HL-60 (cell line): ENCODE results near the gene RAI14.

Experiments used
- DNase-seq, 2 experiments: peaks; one replicate each; pipeline ENCODE4 v3.0.0-alpha.2; 2010 to 2020; ENCODE audit warnings: low read depth in 1 of 2, low spot score in 1 of 2
- H3K27ac ChIP-seq: fragments of 250-450 bp; sonication (Bioruptor Pico); replicated peaks from 2 replicates; pipeline ENCODE4 v1.5.1; 2020; ENCODE audit warnings: mild to moderate bottlenecking, moderate library complexity
- H3K27me3 ChIP-seq: fragments of 250-450 bp; sonication (Bioruptor Pico); 2 replicates; pipeline ENCODE4 v1.5.1; 2021; ENCODE audit warnings: mild to moderate bottlenecking, moderate library complexity; ENCODE audit not compliant: insufficient read depth, poor library complexity, severe bottlenecking
- H3K4me3 ChIP-seq: replicated peaks from 2 replicates; pipeline ENCODE4 v1.5.1; 2011; ENCODE audit warnings: mild to moderate bottlenecking, control low read depth, low read length; ENCODE audit not compliant: insufficient read depth
- GABPA ChIP-seq: IDR thresholded peaks from 2 replicates; pipeline ENCODE4 v1.6.1; 2012; ENCODE audit warnings: low read depth
- POLR2AphosphoS5 ChIP-seq: IDR thresholded peaks from 2 replicates; pipeline ENCODE4 v1.6.1; 2012; ENCODE audit warnings: low read depth
- SPI1 ChIP-seq: IDR thresholded peaks from 2 replicates; pipeline ENCODE4 v1.6.1; 2012; ENCODE audit warnings: low read depth, mild to moderate bottlenecking, borderline replicate concordance
- TF ChIP-seq, protein P1 (sequence below): IDR thresholded peaks from 2 replicates; pipeline ENCODE4 v1.6.1; 2012; ENCODE audit warnings: low read depth; ENCODE audit not compliant: insufficient replicate concordance
- TF ChIP-seq, protein P2 (sequence below): IDR thresholded peaks from one replicate; pipeline ENCODE4 v1.5.1; 2011; ENCODE audit warnings: low read length, control low read depth, inconsistent platforms; ENCODE audit not compliant: insufficient read depth

RAI14 gene

DNA sequence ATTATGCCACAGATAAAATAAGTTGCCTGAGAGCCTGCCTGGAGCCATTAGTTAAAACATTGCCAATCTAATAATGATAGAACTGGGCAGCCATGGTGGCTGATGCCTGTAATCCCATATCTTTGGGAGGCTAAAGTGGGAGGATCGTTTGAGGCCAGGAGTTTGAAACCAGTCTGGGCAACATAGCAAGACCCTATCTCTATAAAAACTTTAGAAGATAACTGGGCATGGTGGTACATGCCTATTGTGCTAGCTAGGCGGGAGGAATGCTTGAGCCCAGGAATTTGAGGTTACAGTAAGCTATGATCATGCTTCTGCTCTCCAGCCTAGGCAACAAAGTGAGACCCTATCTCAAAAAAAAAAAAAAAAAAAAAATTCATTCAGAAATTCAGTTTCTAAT lies 52.6 kb downstream of the RAI14 start:
- no peak for DNase-seq
- H3K27me3 ChIP-seq = peaks cover 8% of the 10 kb centered on the region
- no peak overlapping the region for H3K27ac ChIP-seq
- H3K4me3 ChIP-seq = no peak overlapping the region
- TF ChIP-seq, protein P1, sequence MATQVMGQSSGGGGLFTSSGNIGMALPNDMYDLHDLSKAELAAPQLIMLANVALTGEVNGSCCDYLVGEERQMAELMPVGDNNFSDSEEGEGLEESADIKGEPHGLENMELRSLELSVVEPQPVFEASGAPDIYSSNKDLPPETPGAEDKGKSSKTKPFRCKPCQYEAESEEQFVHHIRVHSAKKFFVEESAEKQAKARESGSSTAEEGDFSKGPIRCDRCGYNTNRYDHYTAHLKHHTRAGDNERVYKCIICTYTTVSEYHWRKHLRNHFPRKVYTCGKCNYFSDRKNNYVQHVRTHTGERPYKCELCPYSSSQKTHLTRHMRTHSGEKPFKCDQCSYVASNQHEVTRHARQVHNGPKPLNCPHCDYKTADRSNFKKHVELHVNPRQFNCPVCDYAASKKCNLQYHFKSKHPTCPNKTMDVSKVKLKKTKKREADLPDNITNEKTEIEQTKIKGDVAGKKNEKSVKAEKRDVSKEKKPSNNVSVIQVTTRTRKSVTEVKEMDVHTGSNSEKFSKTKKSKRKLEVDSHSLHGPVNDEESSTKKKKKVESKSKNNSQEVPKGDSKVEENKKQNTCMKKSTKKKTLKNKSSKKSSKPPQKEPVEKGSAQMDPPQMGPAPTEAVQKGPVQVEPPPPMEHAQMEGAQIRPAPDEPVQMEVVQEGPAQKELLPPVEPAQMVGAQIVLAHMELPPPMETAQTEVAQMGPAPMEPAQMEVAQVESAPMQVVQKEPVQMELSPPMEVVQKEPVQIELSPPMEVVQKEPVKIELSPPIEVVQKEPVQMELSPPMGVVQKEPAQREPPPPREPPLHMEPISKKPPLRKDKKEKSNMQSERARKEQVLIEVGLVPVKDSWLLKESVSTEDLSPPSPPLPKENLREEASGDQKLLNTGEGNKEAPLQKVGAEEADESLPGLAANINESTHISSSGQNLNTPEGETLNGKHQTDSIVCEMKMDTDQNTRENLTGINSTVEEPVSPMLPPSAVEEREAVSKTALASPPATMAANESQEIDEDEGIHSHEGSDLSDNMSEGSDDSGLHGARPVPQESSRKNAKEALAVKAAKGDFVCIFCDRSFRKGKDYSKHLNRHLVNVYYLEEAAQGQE = no peak
- TF ChIP-seq GABPA (no peak), SPI1 (no peak), POLR2AphosphoS5 (no peak)
- TF ChIP-seq, protein P2, sequence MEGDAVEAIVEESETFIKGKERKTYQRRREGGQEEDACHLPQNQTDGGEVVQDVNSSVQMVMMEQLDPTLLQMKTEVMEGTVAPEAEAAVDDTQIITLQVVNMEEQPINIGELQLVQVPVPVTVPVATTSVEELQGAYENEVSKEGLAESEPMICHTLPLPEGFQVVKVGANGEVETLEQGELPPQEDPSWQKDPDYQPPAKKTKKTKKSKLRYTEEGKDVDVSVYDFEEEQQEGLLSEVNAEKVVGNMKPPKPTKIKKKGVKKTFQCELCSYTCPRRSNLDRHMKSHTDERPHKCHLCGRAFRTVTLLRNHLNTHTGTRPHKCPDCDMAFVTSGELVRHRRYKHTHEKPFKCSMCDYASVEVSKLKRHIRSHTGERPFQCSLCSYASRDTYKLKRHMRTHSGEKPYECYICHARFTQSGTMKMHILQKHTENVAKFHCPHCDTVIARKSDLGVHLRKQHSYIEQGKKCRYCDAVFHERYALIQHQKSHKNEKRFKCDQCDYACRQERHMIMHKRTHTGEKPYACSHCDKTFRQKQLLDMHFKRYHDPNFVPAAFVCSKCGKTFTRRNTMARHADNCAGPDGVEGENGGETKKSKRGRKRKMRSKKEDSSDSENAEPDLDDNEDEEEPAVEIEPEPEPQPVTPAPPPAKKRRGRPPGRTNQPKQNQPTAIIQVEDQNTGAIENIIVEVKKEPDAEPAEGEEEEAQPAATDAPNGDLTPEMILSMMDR = no peak

DNA sequence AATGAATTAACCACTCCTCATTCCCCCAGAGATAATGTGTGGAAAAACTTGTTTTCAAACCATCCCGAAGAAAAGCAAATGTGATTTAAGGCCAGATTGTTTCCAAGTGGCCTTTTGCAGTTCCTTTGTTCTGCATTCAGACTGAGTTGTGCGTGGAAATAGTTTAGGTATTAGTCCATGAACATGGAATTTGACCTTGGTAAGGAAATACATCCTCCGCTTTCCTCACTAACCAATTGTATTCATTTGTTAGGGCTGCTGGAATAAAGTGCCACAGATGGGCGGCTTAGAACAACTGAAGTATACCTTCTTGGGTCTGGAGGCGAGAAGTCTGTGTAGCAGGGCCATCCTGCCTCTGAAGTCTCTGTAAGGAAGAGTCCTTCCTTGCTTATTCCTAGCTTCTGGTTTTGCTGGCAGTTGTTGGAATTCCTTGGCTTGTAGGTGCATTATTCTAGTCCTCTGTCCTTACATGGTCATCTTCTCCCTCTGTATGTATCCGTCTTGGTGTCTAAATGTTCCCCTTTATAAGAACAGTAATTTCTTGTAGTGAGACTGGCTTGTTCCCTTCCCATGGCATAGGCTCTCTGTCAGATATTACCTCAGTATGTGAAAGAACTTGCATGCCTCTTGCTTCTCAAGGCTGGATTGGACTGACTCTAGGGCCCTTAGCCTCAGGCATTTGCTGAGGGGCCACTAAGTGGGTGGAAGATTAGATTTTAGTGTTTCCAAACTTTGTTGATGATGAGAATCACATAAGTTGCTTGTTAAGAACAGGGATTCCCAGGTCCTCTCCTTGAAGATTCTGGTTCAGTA lies 53.9 kb downstream of the RAI14 start:
- DNase-seq = no peak
- TF ChIP-seq GABPA (no peak), POLR2AphosphoS5 (no peak), SPI1 (no peak)
- TF ChIP-seq, protein P1 = no peak
- TF ChIP-seq, protein P2 = no peak
- no peak overlapping the region for H3K4me3 ChIP-seq
- peaks cover 11% of the 10 kb centered on the region for H3K27me3 ChIP-seq
- H3K27ac ChIP-seq = no peak overlapping the region

DNA sequence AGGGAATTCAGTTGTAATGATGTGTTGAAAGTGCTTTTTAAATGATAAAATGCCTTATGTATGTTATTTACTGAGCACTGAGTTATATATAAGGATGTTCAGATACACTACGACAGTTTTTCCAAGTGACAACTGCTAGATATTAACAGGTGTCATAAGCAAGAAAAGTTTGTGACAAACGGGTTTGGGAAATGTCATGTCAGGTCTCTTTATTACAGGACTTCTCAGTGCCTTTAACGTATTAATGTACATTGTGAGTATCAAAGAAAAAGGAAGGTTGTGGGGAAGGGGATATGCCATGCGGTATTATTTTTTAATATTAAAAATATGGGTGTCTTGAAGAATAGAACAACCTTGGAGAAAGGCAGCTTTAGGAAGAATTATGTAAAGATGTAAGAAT lies 56.4 kb downstream of the RAI14 start:
- no peak for TF ChIP-seq SPI1
- no peak overlapping the region for H3K4me3 ChIP-seq
- H3K27ac ChIP-seq = no peak overlapping the region

DNA sequence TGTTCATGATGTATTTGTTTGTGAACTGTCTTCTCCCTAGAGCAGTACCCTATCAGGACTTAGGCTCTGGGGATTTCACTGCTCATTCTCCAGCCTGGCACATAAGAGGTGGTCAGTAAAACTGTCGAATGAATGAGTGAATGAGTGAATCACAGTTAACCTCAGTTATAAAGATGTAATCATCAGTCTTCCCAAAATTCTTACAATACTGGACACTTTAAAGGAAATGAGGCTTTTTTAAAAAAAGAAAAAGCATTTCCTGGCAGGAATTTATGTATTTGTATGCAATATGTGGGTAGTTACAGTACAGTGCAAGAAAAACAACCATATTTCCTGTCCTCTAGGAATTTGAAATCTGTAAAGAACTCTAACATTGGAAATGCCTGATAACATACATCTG lies 59.6 kb downstream of the RAI14 start:
- DNase-seq = no peak
- Histone ChIP-seq H3K27ac (no peak overlapping the region), H3K27me3 (peaks cover 3% of the 10 kb centered on the region), H3K4me3 (no peak overlapping the region)
- TF ChIP-seq, protein P1 = no peak
- TF ChIP-seq, protein P2 = no peak
- TF ChIP-seq SPI1 (no peak), GABPA (no peak), POLR2AphosphoS5 (no peak)

More for the DNA sequence above, 56.4 kb downstream of the RAI14 start:
- no peak for DNase-seq
- H3K27me3 ChIP-seq = peaks cover 5% of the 10 kb centered on the region
